ENCODE data around the gene PIEZO2.

DNA sequence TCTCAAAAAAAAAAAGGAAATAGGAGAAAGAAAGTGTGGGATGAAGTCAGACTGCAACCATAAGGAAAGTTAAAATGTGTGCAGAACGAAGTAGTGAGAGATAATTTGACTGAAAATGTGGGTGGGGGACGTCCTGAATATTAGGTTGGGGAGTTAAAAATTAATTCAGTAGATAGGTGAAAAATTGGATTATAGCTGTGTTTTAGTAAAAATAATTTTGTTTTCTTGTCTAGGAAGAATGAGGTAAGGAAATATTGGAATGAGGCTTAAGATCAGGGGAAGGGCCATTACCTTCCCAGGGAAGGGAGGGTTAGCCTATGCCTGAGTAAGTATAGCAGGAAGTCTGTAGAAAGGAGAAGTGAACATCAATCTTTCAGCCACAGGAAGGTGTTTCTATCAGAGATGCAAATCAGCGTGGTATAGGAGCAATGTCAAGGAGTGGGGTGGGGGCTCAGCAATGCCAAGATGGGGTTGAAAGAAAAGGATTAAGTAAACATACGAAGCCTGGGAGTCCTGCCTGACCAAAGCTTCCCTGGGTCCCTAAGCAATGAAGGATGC lies 250.9 kb downstream of the PIEZO2 start:
- TF ChIP-seq POLR2AphosphoS5 (IDR thresholded peaks at IDR 0.05; ENCODE audit: low read depth, low read length) (no peak), CTCF (IDR thresholded peaks at IDR 0.05) (no peak), SIN3A (IDR thresholded peaks at IDR 0.05; ENCODE audit: borderline replicate concordance, insufficient read depth, low read depth, low read length) (no peak), REST (IDR thresholded peaks at IDR 0.05; ENCODE audit: insufficient read depth in 1 of 2, low read depth in 2 of 2, low read length in 1 of 2) (no peak), TCF7L2 (IDR thresholded peaks at IDR 0.05; ENCODE audit: low read depth, low read length) (no peak)

All from Panc1 (cell line).